Heart left ventricle (tissue), 13 donors: ENCODE results near the gene MAPKAP1.

Experiments used
- POLR2A ChIP-seq, 2 donors: fragments of 450-650 bp; IDR thresholded peaks; one replicate each; pipeline ENCODE4 v1.6.1; 2017; ENCODE audit warnings: antibody characterized with exemption in 2 of 2, mild to moderate bottlenecking in 2 of 2, moderate library complexity in 2 of 2
- TF ChIP-seq, protein P1 (sequence below), 12 donors: fragments of 200-600 bp; sonication (generic) in 4 of 12; IDR thresholded peaks; one replicate each; pipeline versions ENCODE4 v1.5.0 to v1.8.0; 2018 to 2022; ENCODE audit warnings: antibody characterized with exemption in 12 of 12, mild to moderate bottlenecking in 5 of 12
- donor health status: ischemic (EF 13 %, LVEDD 7.1; RV severe dilation, severe dysfunction).
- donor health status: DM: no; HTN: yes; CAD: no.
- donor health status: DM: no; HTN: no; CAD: no.
- donor health status: ischemic (EF 25% LVEDD 6.9; RV normal size, moderate dysfunction).
- donor health status: ischemic (EF 25% LVEDD 5.7; RV mildly dilated, moderate dysfunction).
- donor health status: ischemic (EF 35%, LVEDD 5.7; RV mildly dilated, moderate dysfunction).
- donor health status: nonischemic (EF 11% LVEDD 7.7; RV severe dilation, severe dysfunction).
- donor health status: DM: yes; HTN: yes; CAD: no.
- donor health status: PGD.
- donor health status: ischemic (EF 29% LVEDD 5.4; RV normal size, mild dysfunction).
- donor health status: nonischemic (EF 23%, LVEDD 6.1; RV moderate dilation, normal function).

DNA sequence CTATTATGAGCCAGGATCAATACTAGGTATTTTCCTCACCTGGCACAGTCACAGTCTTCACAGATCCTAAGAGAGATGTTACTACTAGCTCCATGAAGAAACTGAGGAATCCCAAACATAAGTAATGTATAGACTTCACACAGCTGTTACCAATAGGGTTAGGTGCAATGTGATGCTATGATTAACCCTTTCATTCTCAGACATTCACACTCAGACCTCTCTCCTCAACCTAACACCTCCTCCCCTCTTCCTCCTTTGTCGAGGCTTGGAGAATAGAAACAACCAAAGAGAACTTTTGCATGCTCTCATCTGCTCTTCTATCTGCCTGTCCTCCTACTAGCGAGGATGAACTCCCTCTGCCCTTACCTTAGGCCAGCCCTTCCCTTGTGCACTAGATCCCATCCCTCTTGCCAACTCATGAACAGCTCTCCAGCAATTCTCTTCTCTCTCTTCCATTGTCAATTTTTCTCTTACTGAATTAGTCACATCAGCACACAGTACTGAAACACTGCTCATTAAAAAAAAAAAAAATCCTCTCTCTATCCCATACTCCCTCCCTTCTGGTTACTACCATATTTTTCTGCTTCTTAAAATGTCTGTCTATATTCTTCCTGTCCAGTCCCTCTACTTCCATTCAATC, 47.7 kb downstream of the MAPKAP1 start:
- TF ChIP-seq, protein P1, sequence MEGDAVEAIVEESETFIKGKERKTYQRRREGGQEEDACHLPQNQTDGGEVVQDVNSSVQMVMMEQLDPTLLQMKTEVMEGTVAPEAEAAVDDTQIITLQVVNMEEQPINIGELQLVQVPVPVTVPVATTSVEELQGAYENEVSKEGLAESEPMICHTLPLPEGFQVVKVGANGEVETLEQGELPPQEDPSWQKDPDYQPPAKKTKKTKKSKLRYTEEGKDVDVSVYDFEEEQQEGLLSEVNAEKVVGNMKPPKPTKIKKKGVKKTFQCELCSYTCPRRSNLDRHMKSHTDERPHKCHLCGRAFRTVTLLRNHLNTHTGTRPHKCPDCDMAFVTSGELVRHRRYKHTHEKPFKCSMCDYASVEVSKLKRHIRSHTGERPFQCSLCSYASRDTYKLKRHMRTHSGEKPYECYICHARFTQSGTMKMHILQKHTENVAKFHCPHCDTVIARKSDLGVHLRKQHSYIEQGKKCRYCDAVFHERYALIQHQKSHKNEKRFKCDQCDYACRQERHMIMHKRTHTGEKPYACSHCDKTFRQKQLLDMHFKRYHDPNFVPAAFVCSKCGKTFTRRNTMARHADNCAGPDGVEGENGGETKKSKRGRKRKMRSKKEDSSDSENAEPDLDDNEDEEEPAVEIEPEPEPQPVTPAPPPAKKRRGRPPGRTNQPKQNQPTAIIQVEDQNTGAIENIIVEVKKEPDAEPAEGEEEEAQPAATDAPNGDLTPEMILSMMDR (IDR thresholded peaks at IDR 0.05), result no peak
- TF ChIP-seq POLR2A (IDR thresholded peaks at IDR 0.05), result no peak
